Left ventricle myocardium superior (tissue), 1 donor: Measurements from ENCODE around the gene YPEL4. TPM values are rescaled to one million over a fixed set of nuclear protein-coding genes. Genes with fewer than 3 reads are reported as not detected.

Experiments
- ATAC-seq: fragments of 200-7000 bp; cut with Tn5 transposase; one replicate; pipeline ENCODE4 v1.9.1; 2020; ENCODE audit warnings: mild to moderate bottlenecking, moderate library complexity
- DNase-seq: peaks from one replicate; pipeline ENCODE4 v3.0.0-alpha.2; 2020
- intact Hi-C: fragments of 100-400 bp; cut with micrococcal nuclease; formaldehyde crosslinking; loops from one replicate; pipeline ENCODE4 v1.11.0; 2022
- microRNA-seq: library from miRNA; unstranded; fragments of <30 nt; microRNA quantifications from one replicate; pipeline ENCODE4 v1.2.0, GENCODE V29; 2020; ENCODE audit warnings: borderline number of aligned reads
- total RNA-seq: library from RNA; stranded (reverse); fragmentation: NEBNext Ultra II Directional; extraction: Animal tissue kit (Norgen Biotek cat#: 25700); gene quantifications from one replicate; pipeline ENCODE4 v1.2.1, GENCODE V29; 2021
- donor health status: DM: no; HTN: yes; CAD: no; lungs with severe emphysema.

Gene YPEL4
- total RNA-seq, 1 donor from 2014 or later = 1.2 TPM

- DNase-seq = no peak
- intact Hi-C loops = no loop called here
- ATAC-seq = no peak
Measured at GRCh38 chr11:57599381-57599780, 50.3 kb downstream of the YPEL4 start.

- no peak for ATAC-seq
- DNase-seq = no peak
- intact Hi-C loops = no loop called here
Measured at GRCh38 chr11:57598831-57599155, 50.9 kb downstream of the YPEL4 start.

GRCh38 chr11:57597916-57598830, 51.5 kb downstream of the YPEL4 start:
- DNase-seq (peak; percentile 91), ATAC-seq (peak; percentile 97)
- intact Hi-C loops = no loop called here

- intact Hi-C loops = no loop called here
- peak; percentile 86 for ATAC-seq
- DNase-seq = peak; percentile 77
Measured at GRCh38 chr11:57597461-57597915, 52.2 kb downstream of the YPEL4 start, which contains the start of gene SERPING1. Gene SERPING1 (plus strand): TSS chr11:57597685. CDS start chr11:57598271, 586 bp downstream.

GRCh38 chr11:57596266-57596885, 53.3 kb downstream of the YPEL4 start:
- intact Hi-C loops = no loop called here
- DNase-seq = no peak
- no peak for ATAC-seq

Small RNA genes lying within 50 kb of the gene (microRNA-seq; reads per million reads assigned to microRNA genes)
- gene MIR130A = 4,718 reads per million, percentile 89 among the genes with 10 or more reads in this experiment

Other genes starting within 250 kb of the YPEL4 start
- gene SLC43A3, start 222.8 kb downstream of the YPEL4 start, total RNA-seq = 20.6 TPM
- 1.0 TPM for gene RTN4RL2, start 189.4 kb downstream of the YPEL4 start, total RNA-seq
- gene SLC43A1, start 134.2 kb downstream of the YPEL4 start, total RNA-seq = 4.5 TPM
- 56.7 TPM for gene TIMM10, start 119.2 kb downstream of the YPEL4 start, total RNA-seq
- not detected for gene SMTNL1, start 112.3 kb downstream of the YPEL4 start, total RNA-seq
- 18.0 TPM for gene UBE2L6, start 82.2 kb downstream of the YPEL4 start, total RNA-seq
- 121 TPM for gene SERPING1, start 52.2 kb downstream of the YPEL4 start, total RNA-seq
- gene CLP1, start 7.8 kb upstream of the YPEL4 start, total RNA-seq = 7.7 TPM
- gene ZDHHC5, start 18.2 kb upstream of the YPEL4 start, total RNA-seq = 47.8 TPM
- gene MED19, start 62.3 kb upstream of the YPEL4 start, total RNA-seq = 8.8 TPM
- 65.6 TPM for gene TMX2, start 62.7 kb upstream of the YPEL4 start, total RNA-seq
- gene SELENOH, start 91.6 kb upstream of the YPEL4 start, total RNA-seq = 76.8 TPM
- gene BTBD18, start 101.9 kb upstream of the YPEL4 start, total RNA-seq = not detected
- gene CTNND1, start 111.9 kb upstream of the YPEL4 start, total RNA-seq = 66.6 TPM